ENCODE results near the gene HIBCH.

HIBCH gene

GRCh38 chr2:190177249-190178040 is 142.2 kb downstream of the HIBCH start:
- Histone ChIP-seq H3K27ac (no peak overlapping the region), H3K4me3 (no peak overlapping the region)
- DNase-seq (ENCODE audit: low spot score): no peak
- TF ChIP-seq CTCF (IDR thresholded peaks at IDR 0.05): no peak

GRCh38 chr2:190173392-190173791 is 146.2 kb downstream of the HIBCH start:
- no peak for TF ChIP-seq CTCF (IDR thresholded peaks at IDR 0.05)
- DNase-seq (ENCODE audit: low spot score): no peak

GRCh38 chr2:190170673-190171072 is 149.0 kb downstream of the HIBCH start:
- no peak for DNase-seq (ENCODE audit: low spot score)
- Histone ChIP-seq H3K4me3 (no peak overlapping the region), H3K27ac (no peak overlapping the region)
- TF ChIP-seq CTCF (IDR thresholded peaks at IDR 0.05): no peak

More at GRCh38 chr2:190173392-190173791, 146.2 kb downstream of the HIBCH start:
- no peak overlapping the region for H3K4me3 ChIP-seq
- no peak overlapping the region for H3K27ac ChIP-seq

GRCh38 chr2:190169221-190170072 is 150.2 kb downstream of the HIBCH start:
- DNase-seq (ENCODE audit: low spot score): no peak
- H3K4me3 ChIP-seq: no peak overlapping the region
- no peak overlapping the region for H3K27ac ChIP-seq
- TF ChIP-seq CTCF (IDR thresholded peaks at IDR 0.05): no peak

- no peak overlapping the region for H3K27ac ChIP-seq
- TF ChIP-seq CTCF (IDR thresholded peaks at IDR 0.05): no peak
- no peak overlapping the region for H3K4me3 ChIP-seq
- no peak for DNase-seq (ENCODE audit: low spot score)
Measured at GRCh38 chr2:190167702-190168101, 151.9 kb downstream of the HIBCH start.

- no peak for TF ChIP-seq CTCF (IDR thresholded peaks at IDR 0.05)
- no peak for DNase-seq (ENCODE audit: low spot score)
- Histone ChIP-seq H3K27ac (no peak overlapping the region), H3K4me3 (no peak overlapping the region)
Measured at GRCh38 chr2:190165491-190165890, 154.1 kb downstream of the HIBCH start.
